Measurements from ENCODE around the gene UST. TPM values are rescaled to one million over a fixed set of nuclear protein-coding genes. Genes with fewer than 3 reads are reported as not detected.
"Not testable (repeated sequence)": the region's sequence is repeated elsewhere in the genome, so short reads cannot be mapped to it uniquely, and the experiment has no call there.

Gene UST
- polyA plus RNA-seq, 1 donor = 5.8 TPM

GRCh38 chr6:149014631-149015534, 268.1 kb downstream of the UST start:
- DNase-seq = no peak

GRCh38 chr6:149015535-149016525, 269.0 kb downstream of the UST start:
- no peak for DNase-seq

- no peak for DNase-seq
These were observed 269.9 kb downstream of the UST start for GRCh38 chr6:149016716-149017115.

GRCh38 chr6:149020319-149020718, 273.5 kb downstream of the UST start:
- no peak for DNase-seq

GRCh38 chr6:149024361-149024760, 277.5 kb downstream of the UST start:
- no peak for DNase-seq

- no peak for DNase-seq
These were observed 278.2 kb downstream of the UST start for GRCh38 chr6:149025061-149025460.

GRCh38 chr6:149026530-149026942, 279.7 kb downstream of the UST start:
- DNase-seq = no peak

GRCh38 chr6:149027484-149027883, 280.7 kb downstream of the UST start:
- no peak for DNase-seq

GRCh38 chr6:149028767-149029405, 282.1 kb downstream of the UST start:
- peak; percentile 91 for DNase-seq

- no peak for DNase-seq
These were observed 284.5 kb downstream of the UST start for GRCh38 chr6:149031201-149031858.

GRCh38 chr6:149031859-149032598, 285.2 kb downstream of the UST start:
- DNase-seq = no peak

- DNase-seq = no peak
These were observed 286.0 kb downstream of the UST start for GRCh38 chr6:149032599-149033405.

GRCh38 chr6:149033454-149033853, 286.6 kb downstream of the UST start:
- DNase-seq = no peak

- no peak for DNase-seq
These were observed 288.9 kb downstream of the UST start for GRCh38 chr6:149035766-149036165.

GRCh38 chr6:149037051-149037671, 290.3 kb downstream of the UST start:
- peak; percentile 86 for DNase-seq

- not testable (repeated sequence) for DNase-seq
These were observed 292.2 kb downstream of the UST start for GRCh38 chr6:149039025-149039424.

GRCh38 chr6:149041953-149042352, 295.1 kb downstream of the UST start:
- no peak for DNase-seq

GRCh38 chr6:149043476-149044130, 296.8 kb downstream of the UST start:
- no peak for DNase-seq

- no peak for DNase-seq
These were observed 297.7 kb downstream of the UST start for GRCh38 chr6:149044528-149044927.

Measured in hindlimb muscle (tissue), 1 donor.